ENCODE results near the gene SH3PXD2A.

The SH3PXD2A gene

GRCh38 chr10:103749779-103750178, 105.6 kb downstream of the SH3PXD2A start:
- Histone ChIP-seq H3K9me3 (no peaks in the 10 kb centered on the region; the same call in 1 of the 2 replicates), H3K4me3 (ENCODE audit: low read depth, low read length) (no peak overlapping the region), H3K27me3 (no peaks in the 10 kb centered on the region), H3K4me1 (no peaks in the 10 kb centered on the region), H3K36me3 (no peaks in the 10 kb centered on the region)
- no peak for TF ChIP-seq CTCF (IDR thresholded peaks at IDR 0.05; ENCODE audit: low read depth, low read length)
- no peak for DNase-seq

GRCh38 chr10:103748020-103748419, 107.4 kb downstream of the SH3PXD2A start:
- no peak for TF ChIP-seq CTCF (IDR thresholded peaks at IDR 0.05; ENCODE audit: low read depth, low read length)
- Histone ChIP-seq H3K4me1 (no peaks in the 10 kb centered on the region), H3K4me3 (ENCODE audit: low read depth, low read length) (no peak overlapping the region)

GRCh38 chr10:103747193-103747865, 108.0 kb downstream of the SH3PXD2A start:
- Histone ChIP-seq H3K36me3 (no peaks in the 10 kb centered on the region), H3K4me3 (ENCODE audit: low read depth, low read length) (no peak overlapping the region), H3K4me1 (no peaks in the 10 kb centered on the region), H3K9me3 (no peaks in the 10 kb centered on the region; the same call in 1 of the 2 replicates), H3K27me3 (no peaks in the 10 kb centered on the region)
- TF ChIP-seq CTCF (IDR thresholded peaks at IDR 0.05; ENCODE audit: low read depth, low read length), result no peak
- no peak for DNase-seq

More at GRCh38 chr10:103748020-103748419, 107.4 kb downstream of the SH3PXD2A start:
- no peaks in the 10 kb centered on the region; the same call in 1 of the 2 replicates for H3K9me3 ChIP-seq
- DNase-seq, result no peak
- H3K27me3 ChIP-seq, result no peaks in the 10 kb centered on the region
- no peaks in the 10 kb centered on the region for H3K36me3 ChIP-seq

GRCh38 chr10:103746598-103746997, 108.8 kb downstream of the SH3PXD2A start:
- Histone ChIP-seq H3K36me3 (no peaks in the 10 kb centered on the region), H3K27me3 (no peaks in the 10 kb centered on the region), H3K9me3 (no peaks in the 10 kb centered on the region), H3K4me3 (ENCODE audit: low read depth, low read length) (no peak overlapping the region), H3K4me1 (no peaks in the 10 kb centered on the region)
- no peak for DNase-seq
- no peak for TF ChIP-seq CTCF (IDR thresholded peaks at IDR 0.05; ENCODE audit: low read depth, low read length)

- Histone ChIP-seq H3K9me3 (no peaks in the 10 kb centered on the region), H3K4me3 (ENCODE audit: low read depth, low read length) (no peak overlapping the region), H3K36me3 (no peaks in the 10 kb centered on the region), H3K27me3 (no peaks in the 10 kb centered on the region), H3K4me1 (no peaks in the 10 kb centered on the region)
- DNase-seq, result no peak
- no peak for TF ChIP-seq CTCF (IDR thresholded peaks at IDR 0.05; ENCODE audit: low read depth, low read length)
These were observed 109.8 kb downstream of the SH3PXD2A start for GRCh38 chr10:103745341-103746247.

GRCh38 chr10:103742824-103743223, 112.6 kb downstream of the SH3PXD2A start:
- Histone ChIP-seq H3K4me1 (peaks cover 7% of the 10 kb centered on the region), H3K4me3 (ENCODE audit: low read depth, low read length) (no peak overlapping the region), H3K9me3 (no peaks in the 10 kb centered on the region), H3K27me3 (no peaks in the 10 kb centered on the region), H3K36me3 (no peaks in the 10 kb centered on the region)
- DNase-seq, result no peak
- no peak for TF ChIP-seq CTCF (IDR thresholded peaks at IDR 0.05; ENCODE audit: low read depth, low read length)
